GM18951 (cell line): ENCODE results near the gene CCL15.
"Not testable (repeated sequence)": the region's sequence is repeated elsewhere in the genome, so short reads cannot be mapped to it uniquely, and the experiment has no call there.

Experiments used
- POLR2A ChIP-seq: IDR thresholded peaks from 4 replicates; pipeline ENCODE4 v1.6.1; 2011; ENCODE audit warnings: mild to moderate bottlenecking; ENCODE audit not compliant: insufficient read length, insufficient read depth; ENCODE audit errors: extremely low read depth
- in situ Hi-C: fragments of 300-500 bp; cut with MboI; formaldehyde crosslinking; loops from one replicate; pipeline ENCODE4 v1.12.0; 2022; ENCODE audit warnings: low sequenced_read_pairs, mixed read lengths, inconsistent platforms; ENCODE audit not compliant: unreplicated experiment

The CCL15 gene

DNA sequence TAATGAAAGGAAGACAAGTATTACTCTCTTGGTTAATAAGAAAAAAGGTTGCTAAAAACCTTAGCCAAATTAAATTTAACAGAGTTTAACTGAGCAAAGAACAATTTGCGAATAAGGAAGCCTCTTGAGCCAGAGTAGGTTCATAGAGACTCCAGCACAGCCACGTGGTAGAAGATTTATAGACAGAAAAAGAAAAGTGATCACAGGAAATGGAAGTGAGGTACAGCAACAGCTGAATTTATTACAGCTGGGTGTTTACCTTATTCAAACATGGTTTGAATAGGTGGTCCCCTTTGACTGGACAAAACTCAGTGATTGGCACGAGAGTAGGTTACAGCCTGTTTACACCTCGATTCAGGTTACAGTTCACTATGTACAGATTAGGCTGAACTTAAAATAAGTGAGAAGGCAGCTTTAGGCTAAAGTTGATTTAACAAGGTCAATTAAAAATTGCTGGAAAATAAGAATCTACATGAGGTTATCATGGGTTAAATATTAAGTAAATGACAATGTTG, 3.3 kb upstream of the CCL15 start:
- TF ChIP-seq POLR2A = no peak

GRCh38 chr17:36002631-36003030, 1.3 kb upstream of the CCL15 start:
- in situ Hi-C loops = no loop called here
- no peak for TF ChIP-seq POLR2A

More for the DNA sequence above, 3.3 kb upstream of the CCL15 start:
- in situ Hi-C loops = no loop called here

GRCh38 chr17:36001862-36002603, 680 bp upstream of the CCL15 start:
- TF ChIP-seq POLR2A = no peak

DNA sequence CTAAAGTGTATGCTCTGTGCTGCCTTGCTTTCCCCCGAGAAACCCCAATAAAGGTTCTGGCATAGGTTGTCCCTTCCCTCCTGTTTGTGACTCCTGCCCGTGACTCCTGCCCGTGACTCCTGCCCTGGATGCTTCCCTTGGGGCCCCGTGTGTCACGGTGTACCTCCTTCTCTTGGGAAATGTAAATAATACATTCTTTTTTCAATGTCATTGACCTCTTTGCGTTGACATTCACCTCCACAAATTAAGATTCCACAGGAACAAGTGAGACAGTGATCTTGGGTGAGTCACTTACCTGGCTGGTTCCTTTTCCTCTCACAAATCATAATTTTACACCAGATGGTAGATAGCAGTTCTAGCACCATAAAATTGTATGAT, 632 bp downstream of the CCL15 start:
- in situ Hi-C loops = no loop called here
- TF ChIP-seq POLR2A = no peak

More at GRCh38 chr17:36001862-36002603, 680 bp upstream of the CCL15 start:
- in situ Hi-C loops = no loop called here

GRCh38 chr17:35998756-35999155, 2.6 kb downstream of the CCL15 start:
- TF ChIP-seq POLR2A = no peak
- in situ Hi-C loops = no loop called here

GRCh38 chr17:35998018-35998545, 3.3 kb downstream of the CCL15 start:
- in situ Hi-C loops = no loop called here
- no peak for TF ChIP-seq POLR2A

- in situ Hi-C loops = not testable (repeated sequence)
Measured at GRCh38 chr17:35995346-35995745, 6.0 kb downstream of the CCL15 start.

DNA sequence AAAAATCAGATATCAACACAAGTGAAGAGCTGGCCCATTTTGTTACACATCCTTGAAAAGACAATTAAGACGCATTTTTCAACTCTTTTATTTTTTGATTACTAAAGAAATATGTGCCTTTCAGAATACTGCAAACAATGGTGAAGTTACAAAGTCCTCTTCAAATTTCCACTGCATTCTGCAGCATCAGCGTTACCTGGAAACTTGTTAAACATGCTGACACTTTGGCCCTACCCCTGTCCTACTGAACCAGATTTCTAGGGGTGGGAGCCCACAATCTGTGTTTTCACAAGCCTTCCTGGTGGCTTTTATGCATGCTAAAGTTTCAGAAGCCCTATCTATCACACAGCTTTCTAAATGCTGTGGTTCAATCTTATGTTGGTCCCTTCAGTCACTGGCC, 10.3 kb downstream of the CCL15 start:
- in situ Hi-C loops = no loop called here
- no peak for TF ChIP-seq POLR2A

GRCh38 chr17:35988164-35988563, 13.2 kb downstream of the CCL15 start:
- TF ChIP-seq POLR2A = no peak
- in situ Hi-C loops = no loop called here

- in situ Hi-C loops = no loop called here
- no peak for TF ChIP-seq POLR2A
Measured at GRCh38 chr17:35986643-35987042, 14.7 kb downstream of the CCL15 start, which contains the start of gene CCL14. CCL14 (minus strand) TSS chr17:35986729; CDS start chr17:35986649, 80 bp downstream.

DNA sequence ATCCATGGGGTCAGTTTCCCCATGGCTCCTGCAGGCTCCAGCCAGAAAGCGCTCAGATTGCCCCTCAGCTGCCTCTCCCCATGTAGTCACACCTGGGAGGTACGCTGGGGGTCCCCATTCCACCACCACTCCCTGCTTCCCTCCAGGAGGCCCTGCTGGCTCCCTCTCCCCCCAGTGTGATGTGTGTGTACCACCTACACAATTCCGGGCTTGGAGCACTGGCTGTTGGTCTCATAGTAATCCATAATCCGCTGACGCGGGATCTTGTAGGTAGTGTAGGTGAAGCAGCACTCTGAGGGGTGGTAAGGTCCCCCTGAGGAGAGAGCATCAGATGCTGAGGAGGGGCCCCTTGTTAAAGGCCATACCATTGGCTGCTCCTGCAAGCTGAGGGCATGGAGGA, 17.2 kb downstream of the CCL15 start:
- in situ Hi-C loops = no loop called here

GRCh38 chr17:35982409-35983191, 18.8 kb downstream of the CCL15 start:
- TF ChIP-seq POLR2A = no peak
- in situ Hi-C loops = no loop called here

More for the DNA sequence above, 17.2 kb downstream of the CCL15 start:
- TF ChIP-seq POLR2A = no peak

GRCh38 chr17:35981908-35982330, 19.4 kb downstream of the CCL15 start:
- in situ Hi-C loops = no loop called here
- no peak for TF ChIP-seq POLR2A
